ENCODE results near the gene PPP6R2.

Gene PPP6R2

GRCh38 chr22:50346470-50346869 is 3.3 kb downstream of the PPP6R2 start:
- Histone ChIP-seq H3K9me3 (replicated peaks in 1 of 2; ENCODE audit: control insufficient read depth in 2 of 2, insufficient read depth in 1 of 2, low read depth in 1 of 2, low read length in 2 of 2) (no peaks in the 10 kb centered on the region), H2BK12ac (ENCODE audit: low read length) (no peak overlapping the region), H3K4me2 (ENCODE audit: insufficient read depth, low read length, poor library complexity, severe bottlenecking) (no peak overlapping the region), H3K27ac (replicated peaks; ENCODE audit: low read length) (no peak overlapping the region), H4K91ac (ENCODE audit: low read depth, low read length, poor library complexity) (no peak overlapping the region), H2BK5ac (ENCODE audit: low read length) (peak overlapping the region; percentile 39), H3K14ac (ENCODE audit: low read length) (no peak overlapping the region), H3K4me3 (ENCODE audit: low read length in 2 of 2) (no peak overlapping the region), H3K23ac (ENCODE audit: low read depth, low read length, poor library complexity) (peak overlapping the region; percentile 31), H2AK5ac (ENCODE audit: low read depth, low read length) (no peak overlapping the region), H2AFZ (ENCODE audit: low read length) (no peak overlapping the region), H3K79me1 (ENCODE audit: low read depth, low read length) (peaks cover 6% of the 10 kb centered on the region), H3K18ac (ENCODE audit: low read length) (no peak overlapping the region), H3K36me3 (replicated peaks in 1 of 2; ENCODE audit: control insufficient read depth in 2 of 2, insufficient read depth in 2 of 2, low read length in 2 of 2) (peaks cover 3 to 13% of the 10 kb centered on the region in 2 donors), H3K9ac (ENCODE audit: low read depth, low read length, poor library complexity) (peak overlapping the region; percentile 72), H2BK15ac (ENCODE audit: low read length) (no peak overlapping the region), H2BK120ac (ENCODE audit: low read depth, low read length) (no peak overlapping the region), H3K4ac (ENCODE audit: low read length) (no peak overlapping the region), H4K8ac (ENCODE audit: low read depth, low read length) (no peak overlapping the region), H3K27me3 (ENCODE audit: control insufficient read depth in 3 of 3, insufficient read depth in 3 of 3, low read depth in 1 of 3, low read length in 3 of 3) (peaks cover 0 to 2% (median 0%) of the 10 kb centered on the region in 3 experiments), H3K4me1 (ENCODE audit: control insufficient read depth in 2 of 2, insufficient read depth in 1 of 2, low read depth in 1 of 2, low read length in 2 of 2) (peaks cover 3 to 4% of the 10 kb centered on the region in 2 donors)
- WGBS, 2 donors (ENCODE audit: extremely low coverage in 2 of 2, insufficient read length in 2 of 2, insufficient replicate concordance in 1 of 2) = no CpG with 5 or more reads among the region's 8 CpGs
- DNase-seq (ENCODE audit: low spot score) = no peak

- 100% methylated on average over 4 of the region's 8 CpGs; no CpG with 5 or more reads in 1 of the 2 donors for WGBS, 2 donors (ENCODE audit: extremely low coverage in 2 of 2, insufficient read length in 2 of 2, insufficient replicate concordance in 1 of 2)
- peaks cover 3 to 14% of the 10 kb centered on the region in 2 donors for H3K36me3 ChIP-seq (replicated peaks in 1 of 2; ENCODE audit: control insufficient read depth in 2 of 2, insufficient read depth in 2 of 2, low read length in 2 of 2)
Measured at GRCh38 chr22:50347157-50347556, 4.0 kb downstream of the PPP6R2 start.

GRCh38 chr22:50348058-50348457 is 4.9 kb downstream of the PPP6R2 start:
- Histone ChIP-seq H3K9ac (ENCODE audit: low read depth, low read length, poor library complexity) (no peak overlapping the region), H3K4me2 (ENCODE audit: insufficient read depth, low read length, poor library complexity, severe bottlenecking) (no peak overlapping the region), H3K4me3 (ENCODE audit: low read length in 2 of 2) (no peak overlapping the region), H3K14ac (ENCODE audit: low read length) (no peak overlapping the region), H3K79me1 (ENCODE audit: low read depth, low read length) (peaks cover 6% of the 10 kb centered on the region), H3K18ac (ENCODE audit: low read length) (no peak overlapping the region), H3K36me3 (replicated peaks in 1 of 2; ENCODE audit: control insufficient read depth in 2 of 2, insufficient read depth in 2 of 2, low read length in 2 of 2) (peaks cover 3 to 23% of the 10 kb centered on the region in 2 donors), H3K4ac (ENCODE audit: low read length) (no peak overlapping the region), H3K23ac (ENCODE audit: low read depth, low read length, poor library complexity) (no peak overlapping the region), H4K91ac (ENCODE audit: low read depth, low read length, poor library complexity) (no peak overlapping the region), H2BK120ac (ENCODE audit: low read depth, low read length) (no peak overlapping the region), H2BK5ac (ENCODE audit: low read length) (no peak overlapping the region), H4K8ac (ENCODE audit: low read depth, low read length) (no peak overlapping the region), H3K9me3 (replicated peaks in 1 of 2; ENCODE audit: control insufficient read depth in 2 of 2, insufficient read depth in 1 of 2, low read depth in 1 of 2, low read length in 2 of 2) (no peaks in the 10 kb centered on the region), H2AFZ (ENCODE audit: low read length) (no peak overlapping the region), H3K4me1 (ENCODE audit: control insufficient read depth in 2 of 2, insufficient read depth in 1 of 2, low read depth in 1 of 2, low read length in 2 of 2) (no peaks in the 10 kb centered on the region), H2BK15ac (ENCODE audit: low read length) (no peak overlapping the region), H2AK5ac (ENCODE audit: low read depth, low read length) (no peak overlapping the region), H3K27ac (replicated peaks; ENCODE audit: low read length) (no peak overlapping the region), H2BK12ac (ENCODE audit: low read length) (no peak overlapping the region), H3K27me3 (ENCODE audit: control insufficient read depth in 3 of 3, insufficient read depth in 3 of 3, low read depth in 1 of 3, low read length in 3 of 3) (no peaks in the 10 kb centered on the region)
- DNase-seq (ENCODE audit: low spot score) = no peak
- no CpG with 5 or more reads among the region's 2 CpGs for WGBS, 2 donors (ENCODE audit: extremely low coverage in 2 of 2, insufficient read length in 2 of 2, insufficient replicate concordance in 1 of 2)

More at GRCh38 chr22:50347157-50347556, 4.0 kb downstream of the PPP6R2 start:
- H3K79me1 ChIP-seq (ENCODE audit: low read depth, low read length) = peaks cover 6% of the 10 kb centered on the region
- H2BK120ac ChIP-seq (ENCODE audit: low read depth, low read length) = no peak overlapping the region
- no peaks in the 10 kb centered on the region for H3K27me3 ChIP-seq (ENCODE audit: control insufficient read depth in 3 of 3, insufficient read depth in 3 of 3, low read depth in 1 of 3, low read length in 3 of 3)
- H3K4me1 ChIP-seq (ENCODE audit: control insufficient read depth in 2 of 2, insufficient read depth in 1 of 2, low read depth in 1 of 2, low read length in 2 of 2) = peaks cover under 1 to 2% of the 10 kb centered on the region in 2 donors
- no peak overlapping the region for H3K4me2 ChIP-seq (ENCODE audit: insufficient read depth, low read length, poor library complexity, severe bottlenecking)
- no peaks in the 10 kb centered on the region for H3K9me3 ChIP-seq (replicated peaks in 1 of 2; ENCODE audit: control insufficient read depth in 2 of 2, insufficient read depth in 1 of 2, low read depth in 1 of 2, low read length in 2 of 2)
- peak overlapping the region; percentile 73 for H3K9ac ChIP-seq (ENCODE audit: low read depth, low read length, poor library complexity)
- H2BK15ac ChIP-seq (ENCODE audit: low read length) = no peak overlapping the region
- no peak overlapping the region for H2BK5ac ChIP-seq (ENCODE audit: low read length)
- H3K4ac ChIP-seq (ENCODE audit: low read length) = no peak overlapping the region
- no peak overlapping the region for H4K8ac ChIP-seq (ENCODE audit: low read depth, low read length)
- no peak overlapping the region for H3K27ac ChIP-seq (replicated peaks; ENCODE audit: low read length)
- H2AFZ ChIP-seq (ENCODE audit: low read length) = no peak overlapping the region
- H3K18ac ChIP-seq (ENCODE audit: low read length) = no peak overlapping the region
- DNase-seq (ENCODE audit: low spot score) = no peak
- no peak overlapping the region for H3K23ac ChIP-seq (ENCODE audit: low read depth, low read length, poor library complexity)
- no peak overlapping the region for H4K91ac ChIP-seq (ENCODE audit: low read depth, low read length, poor library complexity)
- no peak overlapping the region for H3K4me3 ChIP-seq (ENCODE audit: low read length in 2 of 2)
- no peak overlapping the region for H2BK12ac ChIP-seq (ENCODE audit: low read length)
- H3K14ac ChIP-seq (ENCODE audit: low read length) = no peak overlapping the region
- H2AK5ac ChIP-seq (ENCODE audit: low read depth, low read length) = no peak overlapping the region

GRCh38 chr22:50356186-50356585 is 13.1 kb downstream of the PPP6R2 start:
- no peak overlapping the region for H3K4me3 ChIP-seq (ENCODE audit: low read length in 2 of 2)

More at GRCh38 chr22:50356186-50356585, 13.1 kb downstream of the PPP6R2 start:
- no peak overlapping the region for H3K14ac ChIP-seq (ENCODE audit: low read length)
- H2BK12ac ChIP-seq (ENCODE audit: low read length) = no peak overlapping the region
- H3K79me1 ChIP-seq (ENCODE audit: low read depth, low read length) = peaks cover 1% of the 10 kb centered on the region
- H3K36me3 ChIP-seq (replicated peaks in 1 of 2; ENCODE audit: control insufficient read depth in 2 of 2, insufficient read depth in 2 of 2, low read length in 2 of 2) = peaks cover 5 to 31% of the 10 kb centered on the region in 2 donors
- no peak overlapping the region for H2BK120ac ChIP-seq (ENCODE audit: low read depth, low read length)
- no peak overlapping the region for H3K4me2 ChIP-seq (ENCODE audit: insufficient read depth, low read length, poor library complexity, severe bottlenecking)
- H4K91ac ChIP-seq (ENCODE audit: low read depth, low read length, poor library complexity) = no peak overlapping the region
- H3K4ac ChIP-seq (ENCODE audit: low read length) = no peak overlapping the region
- no peak overlapping the region for H3K18ac ChIP-seq (ENCODE audit: low read length)
- H3K4me1 ChIP-seq (ENCODE audit: control insufficient read depth in 2 of 2, insufficient read depth in 1 of 2, low read depth in 1 of 2, low read length in 2 of 2) = no peaks in the 10 kb centered on the region
- H2AK5ac ChIP-seq (ENCODE audit: low read depth, low read length) = no peak overlapping the region
- H3K9ac ChIP-seq (ENCODE audit: low read depth, low read length, poor library complexity) = no peak overlapping the region
- H2AFZ ChIP-seq (ENCODE audit: low read length) = no peak overlapping the region
- no peak overlapping the region for H3K23ac ChIP-seq (ENCODE audit: low read depth, low read length, poor library complexity)
- WGBS, 2 donors (ENCODE audit: extremely low coverage in 2 of 2, insufficient read length in 2 of 2, insufficient replicate concordance in 1 of 2) = no CpG with 5 or more reads among the region's 8 CpGs
- H3K9me3 ChIP-seq (replicated peaks in 1 of 2; ENCODE audit: control insufficient read depth in 2 of 2, insufficient read depth in 1 of 2, low read depth in 1 of 2, low read length in 2 of 2) = no peaks in the 10 kb centered on the region
- no peak for DNase-seq (ENCODE audit: low spot score)
- H4K8ac ChIP-seq (ENCODE audit: low read depth, low read length) = no peak overlapping the region
- H2BK5ac ChIP-seq (ENCODE audit: low read length) = no peak overlapping the region
- H3K27ac ChIP-seq (replicated peaks; ENCODE audit: low read length) = no peak overlapping the region
- H3K27me3 ChIP-seq (ENCODE audit: control insufficient read depth in 3 of 3, insufficient read depth in 3 of 3, low read depth in 1 of 3, low read length in 3 of 3) = no peaks in the 10 kb centered on the region
- no peak overlapping the region for H2BK15ac ChIP-seq (ENCODE audit: low read length)

Data from neuronal stem cell (in vitro differentiated cells).